Airway epithelial cell (primary cell): Measurements from ENCODE around the gene MON1B. TPM values are rescaled to one million over a fixed set of nuclear protein-coding genes. Genes with fewer than 3 reads are reported as not detected.

Source experiments
- total RNA-seq: library from RNA; depleted of rRNA; stranded (reverse); fragments of >200 nt; gene quantifications from 2 replicates; pipeline ENCODE4 v1.2.3, GENCODE V29; 2015

MON1B gene
- 16.3 and 21.1 TPM in 2 replicates for total RNA-seq

GRCh38 chr16:77190478-77191258, at the start of gene MON1B:
Gene MON1B, plus strand, starts transcription at chr16:77191190. Its CDS starts 296 bp downstream, at chr16:77191486.

GRCh38 chr16:77199211-77199610, 8.2 kb downstream of the MON1B start, which contains the start of gene SYCE1L:
Gene SYCE1L, plus strand, starts transcription at chr16:77199408. Its CDS starts 44 bp downstream, at chr16:77199452.

Other genes starting within 250 kb of the MON1B start
- gene SYCE1L, start 8.2 kb downstream of the MON1B start, total RNA-seq: 0.65 and 3.2 TPM in 2 replicates
- gene ADAMTS18, start 243.8 kb downstream of the MON1B start, total RNA-seq: 0.21 and 0.65 TPM in 2 replicates